ENCODE data around the gene SRGAP1. TPM values are rescaled to one million over a fixed set of nuclear protein-coding genes. Genes with fewer than 3 reads are reported as not detected.

The SRGAP1 gene
- total and polyA plus RNA-seq, 2 of the 13 experiments (the other 11 are each of a cell fraction or from before 2014, with no cell fraction given) = 1.6 to 3.4 TPM

- intact Hi-C loops (cut with micrococcal nuclease; ENCODE audit: unreplicated experiment) (no loop called here), in situ Hi-C loops (cut with HindIII; ENCODE audit: extremely low pct_ligation_motif_present, low pct_unique_long_range_greater_than_20kb) (no loop called here)
- TF ChIP-seq CCAR2 (optimal IDR thresholded peaks at IDR 0.05; ENCODE audit: low read depth, low read length) (no peak), ZNF234 (CRISPR knock-in tag; conservative IDR thresholded peaks at IDR 0.05) (no peak), ONECUT2 (CRISPR knock-in tag; IDR thresholded peaks at IDR 0.05) (no peak), ZNF687 (CRISPR knock-in tag; IDR thresholded peaks at IDR 0.05) (no peak), GMEB1 (CRISPR knock-in tag; IDR thresholded peaks at IDR 0.05; ENCODE audit: borderline replicate concordance) (no peak), CERS6 (CRISPR knock-in tag; IDR thresholded peaks at IDR 0.05) (no peak), ZNF496 (CRISPR knock-in tag; IDR thresholded peaks at IDR 0.05; ENCODE audit: insufficient replicate concordance) (no peak), THAP7 (CRISPR knock-in tag; IDR thresholded peaks at IDR 0.05) (no peak), FOXJ3 (CRISPR knock-in tag; IDR thresholded peaks at IDR 0.05; ENCODE audit: borderline replicate concordance) (no peak), YEATS4 (CRISPR knock-in tag; IDR thresholded peaks at IDR 0.05; ENCODE audit: borderline replicate concordance) (no peak), SMARCC2 (IDR thresholded peaks at IDR 0.05) (no peak), FOXO4 (CRISPR knock-in tag; conservative IDR thresholded peaks at IDR 0.05) (no peak), ARNTL (CRISPR knock-in tag; IDR thresholded peaks at IDR 0.05) (no peak), NRL (CRISPR knock-in tag; IDR thresholded peaks at IDR 0.05; ENCODE audit: borderline replicate concordance) (no peak), ZNF260 (CRISPR knock-in tag; IDR thresholded peaks at IDR 0.05; ENCODE audit: borderline replicate concordance, low read depth) (no peak), SOX5 (CRISPR knock-in tag; IDR thresholded peaks at IDR 0.05; ENCODE audit: borderline replicate concordance) (no peak), SRF (IDR thresholded peaks at IDR 0.05; ENCODE audit: low read depth, low read length) (no peak)
- Histone ChIP-seq H3K27me3 (ENCODE audit: control insufficient read depth in 1 of 2, insufficient read depth in 2 of 2, low read length in 2 of 2) (no peaks in the 10 kb centered on the region), H3K4me2 (ENCODE audit: low read depth, low read length) (no peak overlapping the region), H3K4me1 (ENCODE audit: insufficient read depth, low read length) (no peaks in the 10 kb centered on the region), H4K20me1 (ENCODE audit: insufficient read depth, low read length) (no peaks in the 10 kb centered on the region), H3K79me2 (ENCODE audit: insufficient read depth, low read length) (no peaks in the 10 kb centered on the region), H3K27ac (ENCODE audit: extremely low read length, insufficient read depth, low read length) (no peak overlapping the region), H3K9me3 (ENCODE audit: low read length) (no peaks in the 10 kb centered on the region), H3K9ac (ENCODE audit: insufficient read depth, low read depth, low read length) (no peak overlapping the region), H2AFZ (ENCODE audit: low read length) (no peak overlapping the region), H3K36me3 (replicated peaks in 1 of 2; ENCODE audit: control insufficient read depth in 1 of 2, insufficient read depth in 2 of 2, low read length in 2 of 2) (no peaks in the 10 kb centered on the region), H3K4me3 (replicated peaks in 1 of 3; ENCODE audit: insufficient read depth in 1 of 3, low read depth in 2 of 3, low read length in 3 of 3) (no peak overlapping the region)
- ATAC-seq = no peak
- no peak for DNase-seq (ENCODE audit: low spot score)
- FAIRE-seq = no peak
- ChIA-PET CTCF (ENCODE audit: low intra/inter-chr PET ratio, low total read pairs) (no interaction called here), POLR2A (no interaction called here)
- no TSS peak for BruUV-seq (replicated peaks)
- WGBS (ENCODE audit: low lambda C conversion rate) = 60% methylated on average over 2 of the region's 2 CpGs
These were observed 310.2 kb downstream of the SRGAP1 start for GRCh38 chr12:64154677-64155076.
